NT2/D1 (cell line): Measurements from ENCODE around the gene CLMN.

Experiments used
- SUZ12 ChIP-seq: IDR thresholded peaks from 2 replicates; pipeline ENCODE4 v1.6.1; 2011; ENCODE audit not compliant: insufficient read length, insufficient read depth; ENCODE audit errors: extremely low read depth
- YY1 ChIP-seq: IDR thresholded peaks from 2 replicates; pipeline ENCODE4 v1.6.1; 2011; ENCODE audit not compliant: insufficient read length, insufficient read depth
- ZNF274 ChIP-seq: IDR thresholded peaks from 2 replicates; pipeline ENCODE4 v1.6.1; 2011; ENCODE audit warnings: mild to moderate bottlenecking, low read depth, low read length

- TF ChIP-seq ZNF274 (no peak), YY1 (no peak), SUZ12 (no peak)
Measured at GRCh38 chr14:95320078-95320895, 579 bp upstream of the CLMN start.
